Liver (tissue), 9 donors: ENCODE data around the gene VRK2. TPM values are rescaled to one million over a fixed set of nuclear protein-coding genes. Genes with fewer than 3 reads are reported as not detected.

ENCODE experiments used
- DNase-seq: peaks from one replicate; pipeline ENCODE4 v3.0.0-alpha.2; 2017; ENCODE audit warnings: low spot score
- H3K27ac ChIP-seq, 2 donors: one replicate each; pipeline ENCODE4 v1.7.0; 2013; ENCODE audit warnings: inconsistent platforms in 2 of 2, low read length in 2 of 2, control low read depth in 1 of 2, low read depth in 1 of 2, mild to moderate bottlenecking in 1 of 2
- H3K27me3 ChIP-seq, 4 donors: one replicate each; pipeline versions ENCODE4 v1.6.1 to v1.7.0; 2013; ENCODE audit warnings: low read length in 3 of 4, inconsistent platforms in 1 of 4, mild to moderate bottlenecking in 1 of 4, moderate library complexity in 1 of 4; ENCODE audit not compliant: control insufficient read depth in 4 of 4, insufficient read depth in 4 of 4
- H3K36me3 ChIP-seq, 4 donors: one replicate each; pipeline versions ENCODE4 v1.6.1 to v1.7.0; 2013; ENCODE audit warnings: low read length in 3 of 4, mild to moderate bottlenecking in 3 of 4, low read depth in 1 of 4, moderate library complexity in 1 of 4; ENCODE audit not compliant: control insufficient read depth in 4 of 4, insufficient read depth in 3 of 4
- H3K4me1 ChIP-seq, 4 donors: one replicate each; pipeline versions ENCODE4 v1.6.1 to v1.7.0; 2013; ENCODE audit warnings: low read length in 3 of 4, mild to moderate bottlenecking in 3 of 4, moderate library complexity in 1 of 4; ENCODE audit not compliant: control insufficient read depth in 4 of 4, insufficient read depth in 4 of 4
- H3K4me3 ChIP-seq, 3 donors: one replicate each; pipeline versions ENCODE4 v1.6.1 to v1.7.0; 2013; ENCODE audit warnings: low read length in 3 of 3, control low read depth in 1 of 3, low read depth in 1 of 3, mild to moderate bottlenecking in 1 of 3
- H3K9ac ChIP-seq, 2 donors: one replicate each; pipeline ENCODE4 v1.7.0; 2013; ENCODE audit warnings: low read length in 2 of 2, mild to moderate bottlenecking in 2 of 2, moderate library complexity in 2 of 2, control low read depth in 1 of 2, low read depth in 1 of 2
- H3K9me3 ChIP-seq, 4 donors: one replicate each; pipeline versions ENCODE4 v1.6.1 to v1.7.0; 2013; ENCODE audit warnings: low read length in 3 of 4; ENCODE audit not compliant: control insufficient read depth in 4 of 4
- EGR1 ChIP-seq, 2 donors: IDR thresholded peaks; 2 replicates each; pipeline ENCODE4 v1.6.1; 2016 to 2018; ENCODE audit warnings: antibody characterized with exemption in 2 of 2, low read depth in 2 of 2
- FOXA1 ChIP-seq: IDR thresholded peaks from 2 replicates; pipeline ENCODE4 v1.6.1; 2016; ENCODE audit warnings: antibody characterized with exemption
- FOXA2 ChIP-seq: IDR thresholded peaks from 2 replicates; pipeline ENCODE4 v1.6.1; 2016; ENCODE audit warnings: antibody characterized with exemption
- GABPA ChIP-seq, 2 donors: IDR thresholded peaks in 1 of 2; conservative IDR thresholded peaks in 1 of 2; 2 replicates each; pipeline ENCODE4 v1.6.1; 2016; ENCODE audit warnings: antibody characterized with exemption in 2 of 2, mild to moderate bottlenecking in 1 of 2, moderate library complexity in 1 of 2
- HNF4A ChIP-seq, 2 donors: conservative IDR thresholded peaks; 2 replicates each; pipeline ENCODE4 v1.6.1; 2016; ENCODE audit warnings: antibody characterized with exemption in 2 of 2, mild to moderate bottlenecking in 2 of 2
- HNF4G ChIP-seq: IDR thresholded peaks from 2 replicates; pipeline ENCODE4 v1.6.1; 2016; ENCODE audit warnings: antibody characterized with exemption
- JUND ChIP-seq, 2 donors: IDR thresholded peaks; 2 replicates each; pipeline ENCODE4 v1.6.1; 2016; ENCODE audit warnings: antibody characterized with exemption in 2 of 2
- NR2F2 ChIP-seq: IDR thresholded peaks from 2 replicates; pipeline ENCODE4 v1.6.1; 2016; ENCODE audit warnings: antibody characterized with exemption
- RAD21 ChIP-seq, 2 donors: IDR thresholded peaks; 2 replicates each; pipeline ENCODE4 v1.6.1; 2016; ENCODE audit warnings: antibody characterized with exemption in 2 of 2, mild to moderate bottlenecking in 2 of 2
- RXRA ChIP-seq, 2 donors: IDR thresholded peaks; 2 replicates each; pipeline ENCODE4 v1.6.1; 2017 to 2018; ENCODE audit warnings: antibody characterized with exemption in 2 of 2, mild to moderate bottlenecking in 1 of 2
- SP1 ChIP-seq: IDR thresholded peaks from 2 replicates; pipeline ENCODE4 v1.6.1; 2018; ENCODE audit warnings: antibody characterized with exemption, mild to moderate bottlenecking
- YY1 ChIP-seq: IDR thresholded peaks from 2 replicates; pipeline ENCODE4 v1.6.1; 2016; ENCODE audit warnings: antibody characterized with exemption, mild to moderate bottlenecking
- WGBS: extraction: QIAGEN DNeasy Blood & Tissue Kit; methylation state at CpG from one replicate; pipeline ENCODE4 v1.1.7; 2013; 5-methylcytosine and 5-hydroxymethylcytosine counted together
- polyA plus RNA-seq, 2 donors: library from polyadenylated mRNA; stranded (reverse) in 1 of 2; unstranded in 1 of 2; fragments of 200-250 nt in 1 of 2; fragments of >200 nt in 1 of 2; fragmentation: Nextera tagmentation in 1 of 2; extraction: Ambion mirVana in 1 of 2; gene quantifications; one replicate each; pipeline versions ENCODE4 v1.2.1 to v1.2.3, GENCODE V29; 2013 to 2015
- total RNA-seq, 2 donors: library from RNA; depleted of rRNA; stranded (reverse); fragments of >200 nt; gene quantifications; one replicate each; pipeline ENCODE4 v1.2.3, GENCODE V29; 2014
- TF ChIP-seq, protein P1 (sequence below): IDR thresholded peaks from 2 replicates; pipeline ENCODE4 v1.6.1; 2016; ENCODE audit warnings: antibody characterized with exemption
- TF ChIP-seq, protein P2 (sequence below): IDR thresholded peaks from 2 replicates; pipeline ENCODE4 v1.6.1; 2016; ENCODE audit warnings: antibody characterized with exemption
- TF ChIP-seq, protein P3 (sequence below): IDR thresholded peaks from 2 replicates; pipeline ENCODE4 v1.6.1; 2016; ENCODE audit warnings: antibody characterized with exemption
- TF ChIP-seq, protein P4 (sequence below): fragments of 150-350 bp; IDR thresholded peaks from 2 replicates; pipeline ENCODE4 v1.5.1; 2017; ENCODE audit warnings: improper control_type of control experiment, low read depth, low read length; ENCODE audit not compliant: missing input control
- TF ChIP-seq, protein P5 (sequence below): IDR thresholded peaks from 2 replicates; pipeline ENCODE4 v1.6.1; 2016; ENCODE audit warnings: antibody characterized with exemption, mild to moderate bottlenecking
- donor health status: healthy.
- donor health status: healthy.
- donor health status: healthy.
- donor health status: healthy.
- donor health status: healthy.

The VRK2 gene
- total and polyA plus RNA-seq, 4 donors: 5.4 to 17.3 (median 8.5) TPM

DNA sequence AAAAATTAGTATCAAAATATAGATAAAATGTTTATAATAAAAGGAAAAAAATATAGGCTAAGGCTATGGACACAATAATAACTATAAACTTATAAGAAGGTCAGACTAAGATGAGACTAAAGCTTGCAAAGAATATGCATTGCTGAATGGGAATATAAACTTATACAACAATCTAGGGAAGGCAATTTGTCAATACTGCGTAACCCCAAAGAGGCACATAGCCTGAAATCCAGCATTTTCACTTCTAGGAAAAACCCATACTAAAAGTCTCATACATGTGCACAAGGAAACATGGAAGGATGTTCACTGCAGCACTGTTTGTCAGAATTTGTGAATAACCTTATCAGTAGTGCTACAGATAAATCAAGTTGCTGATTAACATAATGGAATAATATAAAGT lies 149.1 kb downstream of the VRK2 start:
- no peak overlapping the region for H3K27ac ChIP-seq
- no peak for DNase-seq
- WGBS: 97% methylated on average over 1 of the region's 1 CpG
- no peak overlapping the region for H3K4me3 ChIP-seq
- no peaks in the 10 kb centered on the region for H3K9me3 ChIP-seq
- peaks cover 0 to 2% (median under 1%) of the 10 kb centered on the region in 4 donors for H3K36me3 ChIP-seq
- TF ChIP-seq, protein P1, sequence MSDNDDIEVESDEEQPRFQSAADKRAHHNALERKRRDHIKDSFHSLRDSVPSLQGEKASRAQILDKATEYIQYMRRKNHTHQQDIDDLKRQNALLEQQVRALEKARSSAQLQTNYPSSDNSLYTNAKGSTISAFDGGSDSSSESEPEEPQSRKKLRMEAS: no peak
- TF ChIP-seq, protein P2, sequence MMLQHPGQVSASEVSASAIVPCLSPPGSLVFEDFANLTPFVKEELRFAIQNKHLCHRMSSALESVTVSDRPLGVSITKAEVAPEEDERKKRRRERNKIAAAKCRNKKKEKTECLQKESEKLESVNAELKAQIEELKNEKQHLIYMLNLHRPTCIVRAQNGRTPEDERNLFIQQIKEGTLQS: no peak
- TF ChIP-seq JUND (IDR thresholded peaks at IDR 0.05): no peak
- TF ChIP-seq, protein P3, sequence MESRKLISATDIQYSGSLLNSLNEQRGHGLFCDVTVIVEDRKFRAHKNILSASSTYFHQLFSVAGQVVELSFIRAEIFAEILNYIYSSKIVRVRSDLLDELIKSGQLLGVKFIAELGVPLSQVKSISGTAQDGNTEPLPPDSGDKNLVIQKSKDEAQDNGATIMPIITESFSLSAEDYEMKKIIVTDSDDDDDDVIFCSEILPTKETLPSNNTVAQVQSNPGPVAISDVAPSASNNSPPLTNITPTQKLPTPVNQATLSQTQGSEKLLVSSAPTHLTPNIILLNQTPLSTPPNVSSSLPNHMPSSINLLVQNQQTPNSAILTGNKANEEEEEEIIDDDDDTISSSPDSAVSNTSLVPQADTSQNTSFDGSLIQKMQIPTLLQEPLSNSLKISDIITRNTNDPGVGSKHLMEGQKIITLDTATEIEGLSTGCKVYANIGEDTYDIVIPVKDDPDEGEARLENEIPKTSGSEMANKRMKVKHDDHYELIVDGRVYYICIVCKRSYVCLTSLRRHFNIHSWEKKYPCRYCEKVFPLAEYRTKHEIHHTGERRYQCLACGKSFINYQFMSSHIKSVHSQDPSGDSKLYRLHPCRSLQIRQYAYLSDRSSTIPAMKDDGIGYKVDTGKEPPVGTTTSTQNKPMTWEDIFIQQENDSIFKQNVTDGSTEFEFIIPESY: no peak
- TF ChIP-seq, protein P4, sequence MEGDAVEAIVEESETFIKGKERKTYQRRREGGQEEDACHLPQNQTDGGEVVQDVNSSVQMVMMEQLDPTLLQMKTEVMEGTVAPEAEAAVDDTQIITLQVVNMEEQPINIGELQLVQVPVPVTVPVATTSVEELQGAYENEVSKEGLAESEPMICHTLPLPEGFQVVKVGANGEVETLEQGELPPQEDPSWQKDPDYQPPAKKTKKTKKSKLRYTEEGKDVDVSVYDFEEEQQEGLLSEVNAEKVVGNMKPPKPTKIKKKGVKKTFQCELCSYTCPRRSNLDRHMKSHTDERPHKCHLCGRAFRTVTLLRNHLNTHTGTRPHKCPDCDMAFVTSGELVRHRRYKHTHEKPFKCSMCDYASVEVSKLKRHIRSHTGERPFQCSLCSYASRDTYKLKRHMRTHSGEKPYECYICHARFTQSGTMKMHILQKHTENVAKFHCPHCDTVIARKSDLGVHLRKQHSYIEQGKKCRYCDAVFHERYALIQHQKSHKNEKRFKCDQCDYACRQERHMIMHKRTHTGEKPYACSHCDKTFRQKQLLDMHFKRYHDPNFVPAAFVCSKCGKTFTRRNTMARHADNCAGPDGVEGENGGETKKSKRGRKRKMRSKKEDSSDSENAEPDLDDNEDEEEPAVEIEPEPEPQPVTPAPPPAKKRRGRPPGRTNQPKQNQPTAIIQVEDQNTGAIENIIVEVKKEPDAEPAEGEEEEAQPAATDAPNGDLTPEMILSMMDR: no peak
- TF ChIP-seq GABPA (IDR thresholded peaks at IDR 0.05 in 1 of 2, conservative IDR thresholded peaks at IDR 0.05 in 1 of 2): no peak
- no peak for TF ChIP-seq HNF4G
- no peak for TF ChIP-seq RXRA (IDR thresholded peaks at IDR 0.05)
- no peak for TF ChIP-seq YY1
- no peak for TF ChIP-seq FOXA2
- TF ChIP-seq HNF4A (conservative IDR thresholded peaks at IDR 0.05): no peak
- TF ChIP-seq SP1: no peak
- no peak for TF ChIP-seq FOXA1
- H3K4me1 ChIP-seq: peaks cover 0 to 4% (median 0%) of the 10 kb centered on the region in 4 donors
- no peaks in the 10 kb centered on the region for H3K27me3 ChIP-seq
- no peak overlapping the region for H3K9ac ChIP-seq

DNA sequence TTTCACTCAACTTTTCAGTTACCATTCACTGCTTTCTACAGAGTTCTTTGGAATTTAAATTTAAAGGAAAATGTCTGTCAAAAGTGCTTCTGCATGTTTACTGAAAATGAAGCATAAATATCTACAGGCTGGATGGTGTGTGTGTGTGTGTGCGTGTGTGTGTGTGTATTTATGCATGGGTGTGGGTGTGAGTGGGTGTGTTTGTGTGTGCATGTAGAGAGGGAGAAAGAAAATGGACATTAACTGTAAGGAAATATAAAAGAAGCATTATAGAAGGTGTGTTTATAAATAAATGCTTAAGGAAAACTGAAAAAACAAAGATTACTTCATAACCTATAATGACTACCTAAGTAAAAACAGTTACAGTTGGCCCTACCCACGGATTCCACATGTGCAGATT lies 151.3 kb downstream of the VRK2 start:
- TF ChIP-seq, protein P1: no peak
- TF ChIP-seq, protein P2: no peak
- TF ChIP-seq FOXA1: no peak
- no peak for TF ChIP-seq FOXA2
- TF ChIP-seq HNF4G: no peak
- no peak for TF ChIP-seq NR2F2
- TF ChIP-seq, protein P3: no peak
- TF ChIP-seq, protein P5, sequence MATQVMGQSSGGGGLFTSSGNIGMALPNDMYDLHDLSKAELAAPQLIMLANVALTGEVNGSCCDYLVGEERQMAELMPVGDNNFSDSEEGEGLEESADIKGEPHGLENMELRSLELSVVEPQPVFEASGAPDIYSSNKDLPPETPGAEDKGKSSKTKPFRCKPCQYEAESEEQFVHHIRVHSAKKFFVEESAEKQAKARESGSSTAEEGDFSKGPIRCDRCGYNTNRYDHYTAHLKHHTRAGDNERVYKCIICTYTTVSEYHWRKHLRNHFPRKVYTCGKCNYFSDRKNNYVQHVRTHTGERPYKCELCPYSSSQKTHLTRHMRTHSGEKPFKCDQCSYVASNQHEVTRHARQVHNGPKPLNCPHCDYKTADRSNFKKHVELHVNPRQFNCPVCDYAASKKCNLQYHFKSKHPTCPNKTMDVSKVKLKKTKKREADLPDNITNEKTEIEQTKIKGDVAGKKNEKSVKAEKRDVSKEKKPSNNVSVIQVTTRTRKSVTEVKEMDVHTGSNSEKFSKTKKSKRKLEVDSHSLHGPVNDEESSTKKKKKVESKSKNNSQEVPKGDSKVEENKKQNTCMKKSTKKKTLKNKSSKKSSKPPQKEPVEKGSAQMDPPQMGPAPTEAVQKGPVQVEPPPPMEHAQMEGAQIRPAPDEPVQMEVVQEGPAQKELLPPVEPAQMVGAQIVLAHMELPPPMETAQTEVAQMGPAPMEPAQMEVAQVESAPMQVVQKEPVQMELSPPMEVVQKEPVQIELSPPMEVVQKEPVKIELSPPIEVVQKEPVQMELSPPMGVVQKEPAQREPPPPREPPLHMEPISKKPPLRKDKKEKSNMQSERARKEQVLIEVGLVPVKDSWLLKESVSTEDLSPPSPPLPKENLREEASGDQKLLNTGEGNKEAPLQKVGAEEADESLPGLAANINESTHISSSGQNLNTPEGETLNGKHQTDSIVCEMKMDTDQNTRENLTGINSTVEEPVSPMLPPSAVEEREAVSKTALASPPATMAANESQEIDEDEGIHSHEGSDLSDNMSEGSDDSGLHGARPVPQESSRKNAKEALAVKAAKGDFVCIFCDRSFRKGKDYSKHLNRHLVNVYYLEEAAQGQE: no peak
- TF ChIP-seq YY1: no peak
- TF ChIP-seq RAD21 (IDR thresholded peaks at IDR 0.05): no peak
- TF ChIP-seq SP1: no peak
- no peak for TF ChIP-seq JUND (IDR thresholded peaks at IDR 0.05)
- TF ChIP-seq GABPA (IDR thresholded peaks at IDR 0.05 in 1 of 2, conservative IDR thresholded peaks at IDR 0.05 in 1 of 2): no peak
- TF ChIP-seq EGR1 (IDR thresholded peaks at IDR 0.05; ENCODE audit: low read depth in 2 of 2): no peak
- TF ChIP-seq RXRA (IDR thresholded peaks at IDR 0.05): no peak
- TF ChIP-seq, protein P4: no peak
- 87% methylated on average over 2 of the region's 2 CpGs for WGBS
- no peaks in the 10 kb centered on the region for H3K9me3 ChIP-seq

More for the DNA sequence above, 151.3 kb downstream of the VRK2 start:
- no peak for DNase-seq
- Histone ChIP-seq H3K4me1 (peaks cover 0 to 8% (median 3%) of the 10 kb centered on the region in 4 donors), H3K36me3 (peaks cover 0 to 2% (median under 1%) of the 10 kb centered on the region in 4 donors), H3K27me3 (no peaks in the 10 kb centered on the region), H3K27ac (no peak overlapping the region), H3K9ac (no peak overlapping the region), H3K4me3 (no peak overlapping the region)
